Left colon (tissue), 2 donors: ENCODE data around the gene ITGB7. TPM values are rescaled to one million over a fixed set of nuclear protein-coding genes. Genes with fewer than 3 reads are reported as not detected.

Experiments used
- total RNA-seq, 2 donors: library from RNA; stranded (reverse); fragmentation: NEBNext Ultra II Directional; extraction: Animal tissue kit (Norgen Biotek cat#: 25700); gene quantifications; one replicate each; pipeline ENCODE4 v1.2.1, GENCODE V29; 2021
- donor health status: DM: no; HTN: no; CAD: no.
- donor health status: DM: yes; HTN: yes; CAD: no.

The ITGB7 gene
- total RNA-seq, 2 donors from 2014 or later = 4.6 to 9.1 TPM

Other genes starting within 250 kb of the ITGB7 start
- gene EIF4B, start 200.8 kb downstream of the ITGB7 start, total RNA-seq = 100 to 1,000 TPM; 355 to 389 TPM
- 10 to 100 TPM; 31.4 to 35.6 TPM for gene TNS2, start 157.2 kb downstream of the ITGB7 start, total RNA-seq
- 10 to 100 TPM; 30.7 to 34.9 TPM for gene SPRYD3, start 127.9 kb downstream of the ITGB7 start, total RNA-seq
- 10 to 100 TPM; 16.9 to 24.5 TPM for gene IGFBP6, start 109.6 kb downstream of the ITGB7 start, total RNA-seq
- not detected for gene SOAT2, start 103.8 kb downstream of the ITGB7 start, total RNA-seq
- 10 to 100 TPM; 28.7 to 32.7 TPM for gene ZNF740, start 26.5 kb downstream of the ITGB7 start, total RNA-seq
- gene CSAD, start 26.3 kb downstream of the ITGB7 start, total RNA-seq = 10 to 100 TPM; 22.8 to 28.7 TPM
- 10 to 100 TPM; 10.2 to 12.3 TPM for gene RARG, start 25.0 kb upstream of the ITGB7 start, total RNA-seq
- 1 to 10 TPM; 3.3 to 9.6 TPM for gene ESPL1, start 61.0 kb upstream of the ITGB7 start, total RNA-seq
- 100 to 1,000 TPM; 268 to 291 TPM for gene PFDN5, start 88.3 kb upstream of the ITGB7 start, total RNA-seq
- gene MYG1, start 92.4 kb upstream of the ITGB7 start, total RNA-seq = 10 to 100 TPM; 37.9 to 39.2 TPM
- 10 to 100 TPM; 34.6 to 39.0 TPM for gene AAAS, start 114.4 kb upstream of the ITGB7 start, total RNA-seq
- gene SP7, start 129.1 kb upstream of the ITGB7 start, total RNA-seq = not detected
- gene SP1, start 172.9 kb upstream of the ITGB7 start, total RNA-seq = 10 to 100 TPM; 85.2 to 98.2 TPM
- gene AMHR2, start 216.6 kb upstream of the ITGB7 start, total RNA-seq = not detected
- 100 to 1,000 TPM; 447 to 662 TPM for gene PRR13, start 234.5 kb upstream of the ITGB7 start, total RNA-seq
- gene PCBP2, start 244.9 kb upstream of the ITGB7 start, total RNA-seq = 100 to 1,000 TPM; 586 to 592 TPM